Stimulated activated CD4-positive, alpha-beta T cell treated with anti-CD3 and anti-CD28 coated beads, Interleukin-4, amount 100 ng/mL, for 4 hours (primary cell): ENCODE data around the gene STX5.
"Not testable (repeated sequence)": the region's sequence is repeated elsewhere in the genome, so short reads cannot be mapped to it uniquely, and the experiment has no call there.

Experiments
- DNase-seq, 2 experiments: peaks; one replicate each; pipeline ENCODE4 v3.0.0-alpha.2; 2020

STX5 gene

DNA sequence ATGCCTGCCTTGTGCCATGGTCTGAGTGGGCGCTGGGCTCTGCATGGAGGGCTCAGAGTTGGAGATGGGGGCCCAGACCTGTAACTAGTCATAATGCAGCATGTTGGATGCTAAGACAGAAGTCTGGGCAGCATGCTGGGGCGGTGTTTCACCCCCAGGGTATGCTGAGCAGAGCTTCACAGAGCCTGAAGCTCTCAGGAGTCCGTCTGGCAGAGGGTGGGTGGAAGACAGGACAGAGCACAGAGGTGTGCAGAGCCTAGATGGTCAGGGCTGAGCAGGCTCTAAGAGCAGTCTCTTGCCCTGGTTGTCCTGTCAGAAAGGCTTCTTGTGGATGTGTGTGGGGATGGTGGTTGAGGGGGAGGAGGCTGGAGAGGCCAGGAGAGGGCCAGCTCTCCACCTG, 53.4 kb downstream of the STX5 start:
- no peak for DNase-seq

DNA sequence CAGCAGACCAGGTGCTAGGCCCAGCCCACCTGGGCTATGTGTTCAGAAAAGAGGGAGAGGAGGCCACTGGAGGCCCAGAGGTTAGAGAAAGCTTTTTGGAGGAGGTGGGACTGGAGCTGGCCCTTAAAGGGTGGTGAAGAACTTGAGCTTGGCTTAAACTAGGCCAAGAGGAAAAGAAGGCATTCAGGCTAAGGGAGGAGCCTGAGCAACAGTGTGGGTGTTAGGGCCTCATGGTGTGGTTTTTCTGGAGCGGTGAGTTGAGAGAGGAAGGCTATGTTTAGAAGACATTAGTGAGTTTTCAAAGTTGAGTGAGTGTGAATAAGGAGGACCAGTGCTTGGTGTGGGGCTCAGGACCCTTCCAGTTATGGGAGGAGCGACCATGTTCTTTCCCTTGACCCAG, 54.5 kb downstream of the STX5 start:
- DNase-seq = no peak

GRCh38 chr11:62775646-62776045, 56.2 kb downstream of the STX5 start:
- DNase-seq = no peak

DNA sequence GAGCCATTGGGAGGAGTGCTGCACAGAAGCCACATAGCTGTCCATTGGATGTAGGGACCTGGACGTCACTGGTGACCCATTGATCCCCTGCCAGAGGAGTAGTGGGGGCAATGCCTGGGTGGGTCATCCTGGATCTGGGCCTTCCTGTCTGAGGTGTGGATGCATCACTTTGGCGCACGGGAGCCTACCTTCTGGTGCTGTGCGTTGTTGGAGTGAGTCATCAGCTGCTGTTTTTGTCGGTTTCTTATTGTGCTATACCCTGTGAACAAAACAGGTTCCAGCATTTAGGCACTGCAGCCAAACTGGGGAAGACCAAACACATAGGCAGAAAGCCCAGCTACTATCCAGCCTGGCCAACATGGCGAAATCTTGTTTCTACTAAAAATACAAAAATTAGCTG, 57.4 kb downstream of the STX5 start:
- DNase-seq = no peak

DNA sequence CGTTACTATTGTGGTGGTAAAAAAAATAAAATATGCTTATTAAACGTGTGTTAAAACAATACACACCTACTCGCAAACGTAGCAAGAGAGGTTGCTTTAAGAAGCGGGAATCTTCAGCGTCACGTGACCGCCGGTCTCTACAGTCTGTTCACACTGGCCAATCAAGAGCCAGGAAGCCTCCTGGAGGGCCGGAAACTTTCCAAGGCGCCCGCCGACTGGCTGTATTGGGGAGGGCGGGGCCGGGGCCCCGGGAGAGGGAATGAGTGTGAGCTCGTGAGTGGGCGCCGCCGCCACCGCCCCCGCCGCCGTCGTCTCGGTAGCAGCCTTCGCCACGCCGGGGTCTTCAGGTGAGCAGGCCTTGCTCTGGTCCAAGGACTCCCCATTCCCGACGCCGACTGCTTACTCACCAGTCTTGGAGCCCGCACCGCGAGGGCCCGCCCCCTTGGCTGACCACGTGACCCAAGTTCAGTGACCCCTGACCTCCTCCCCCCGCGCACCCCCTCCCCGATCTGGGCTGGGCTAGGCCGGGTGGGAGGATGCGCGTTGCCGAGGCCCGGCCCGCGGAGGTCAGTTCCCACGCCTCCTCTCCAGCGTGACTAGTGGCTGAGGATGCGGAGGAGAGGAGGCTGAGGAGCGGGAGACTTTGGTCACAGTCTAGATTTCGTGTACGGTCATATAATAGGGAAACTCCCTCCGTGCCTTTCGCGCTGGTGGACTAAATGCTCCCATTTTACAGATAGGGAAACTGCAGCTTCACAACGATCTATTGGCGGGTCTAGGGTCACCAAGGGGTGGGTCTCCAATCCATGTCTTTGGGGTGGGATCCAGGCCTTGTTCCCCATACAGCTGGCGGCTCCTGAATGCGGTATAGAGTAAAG, 60.5 kb downstream of the STX5 start, which contains the start of gene TAF6L:
Gene TAF6L, plus strand, starts transcription at position 253 of the 878 bp plus-strand sequence. CDS start 4,388 bp downstream, outside the sequence.
- peak; percentile 90 to 91 for DNase-seq

GRCh38 chr11:62770778-62771143, 61.1 kb downstream of the STX5 start:
- DNase-seq = no peak

DNA sequence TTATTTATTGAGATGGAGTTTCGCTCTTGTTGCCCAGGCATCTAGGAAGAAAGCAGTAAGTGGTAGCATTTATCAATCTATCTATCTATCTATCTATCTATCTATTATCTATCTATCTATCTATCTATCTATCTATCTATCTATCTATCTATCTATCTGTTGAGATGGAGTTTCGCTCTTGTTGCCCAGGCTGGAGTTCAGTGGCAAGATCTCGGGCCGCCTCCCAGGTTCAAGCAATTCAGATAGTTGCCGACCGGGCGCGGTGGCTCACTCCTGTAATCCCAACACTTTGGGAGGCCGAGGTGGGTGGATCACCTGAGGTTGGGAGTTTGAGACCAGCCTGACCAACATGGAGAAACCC, 71.0 kb downstream of the STX5 start:
- not testable (repeated sequence) for DNase-seq

GRCh38 chr11:62757846-62758788, 73.7 kb downstream of the STX5 start:
- no peak for DNase-seq
